Measurements from ENCODE around the gene CLCN1. TPM values are rescaled to one million over a fixed set of nuclear protein-coding genes. Genes with fewer than 3 reads are reported as not detected.

CLCN1 gene
- total RNA-seq, 1 experiment from 2014 or later = not detected

DNA sequence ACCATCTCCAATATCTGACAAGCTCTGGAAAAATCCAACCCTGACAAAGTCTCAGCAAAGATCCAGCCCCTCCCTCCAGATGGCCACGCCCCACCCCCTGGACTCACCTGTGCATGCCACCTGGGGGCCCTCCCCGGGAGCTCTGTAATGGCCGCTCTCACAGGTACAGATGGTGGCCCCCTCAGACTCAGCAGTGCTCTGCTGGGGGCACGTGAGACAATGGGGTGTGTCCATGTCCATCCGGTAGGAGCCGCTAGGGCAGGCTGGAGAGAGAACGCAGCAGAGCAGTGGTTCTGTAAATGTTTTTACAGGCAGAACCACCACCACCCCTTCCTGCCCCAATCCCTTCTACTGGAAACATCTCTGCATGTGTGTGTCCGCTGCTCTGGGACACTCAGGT lies 83.2 kb downstream of the CLCN1 start:
- in situ Hi-C loops (cut with HindIII; ENCODE audit: low pct_unique_long_range_greater_than_20kb, low sequenced_read_pairs) = no loop called here
- no peak for DNase-seq (ENCODE audit: low read depth)

GRCh38 chr7:143399642-143400041 lies 83.7 kb downstream of the CLCN1 start:
- in situ Hi-C loops (cut with HindIII; ENCODE audit: low pct_unique_long_range_greater_than_20kb, low sequenced_read_pairs) = no loop called here
- DNase-seq (ENCODE audit: low read depth) = no peak

DNA sequence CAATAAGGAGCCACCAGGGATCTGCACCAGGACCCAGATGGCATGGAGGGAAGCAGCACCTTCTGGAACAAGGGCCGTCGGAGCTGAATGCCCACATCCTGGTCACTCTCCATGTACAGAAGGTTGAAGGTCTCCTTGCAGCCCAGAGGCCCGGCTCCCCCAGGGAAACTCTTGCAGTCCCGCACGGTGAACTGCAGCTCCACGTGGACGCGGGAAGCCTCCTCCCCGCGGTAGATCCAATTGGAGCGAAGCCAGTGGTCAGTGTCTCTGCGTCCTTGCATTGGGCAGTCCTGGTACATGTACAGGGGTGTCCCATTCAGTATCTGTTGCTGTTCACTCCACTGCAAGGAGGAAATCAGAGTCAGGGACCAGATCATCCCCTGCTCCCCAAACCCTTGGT lies 85.4 kb downstream of the CLCN1 start:
- no peak for DNase-seq (ENCODE audit: low read depth)
- in situ Hi-C loops (cut with HindIII; ENCODE audit: low pct_unique_long_range_greater_than_20kb, low sequenced_read_pairs) = no loop called here

Other genes with a start within 250 kb of the CLCN1 start
- not detected in 2 replicates for gene PIP, start 184.0 kb upstream of the CLCN1 start, total RNA-seq (2014; rRNA removed; shearing (Covaris generic); ENCODE audit: low replicate concordance)
- gene TAS2R39, start 132.7 kb upstream of the CLCN1 start, total RNA-seq (2014; rRNA removed; shearing (Covaris generic); ENCODE audit: low replicate concordance) = not detected in 2 replicates
- not detected in 2 replicates for gene TAS2R40, start 94.1 kb upstream of the CLCN1 start, total RNA-seq (2014; rRNA removed; shearing (Covaris generic); ENCODE audit: low replicate concordance)
- gene GSTK1, start 52.7 kb upstream of the CLCN1 start, total RNA-seq (2014; rRNA removed; shearing (Covaris generic); ENCODE audit: low replicate concordance) = 107 and 161 TPM in 2 replicates
- gene TMEM139, start 31.2 kb upstream of the CLCN1 start, total RNA-seq (2014; rRNA removed; shearing (Covaris generic); ENCODE audit: low replicate concordance) = 79.0 and 102 TPM in 2 replicates
- gene CASP2, start 27.8 kb upstream of the CLCN1 start, total RNA-seq (2014; rRNA removed; shearing (Covaris generic); ENCODE audit: low replicate concordance) = 5.6 and 11.9 TPM in 2 replicates
- gene FAM131B, start 46.6 kb downstream of the CLCN1 start, total RNA-seq (2014; rRNA removed; shearing (Covaris generic); ENCODE audit: low replicate concordance) = 0.03 TPM in 1 of 2 replicates, not detected in the other
- 23.2 and 41.3 TPM in 2 replicates for gene ZYX, start 65.2 kb downstream of the CLCN1 start, total RNA-seq (2014; rRNA removed; shearing (Covaris generic); ENCODE audit: low replicate concordance)
- not detected in 2 replicates for gene EPHA1, start 92.7 kb downstream of the CLCN1 start, total RNA-seq (2014; rRNA removed; shearing (Covaris generic); ENCODE audit: low replicate concordance)
- not detected in 2 replicates for gene TAS2R60, start 127.3 kb downstream of the CLCN1 start, total RNA-seq (2014; rRNA removed; shearing (Covaris generic); ENCODE audit: low replicate concordance)
- gene TAS2R41, start 161.8 kb downstream of the CLCN1 start, total RNA-seq (2014; rRNA removed; shearing (Covaris generic); ENCODE audit: low replicate concordance) = not detected in 2 replicates